HCT116 (cell line): ENCODE results near the gene DGAT2. TPM values are rescaled to one million over a fixed set of nuclear protein-coding genes. Genes with fewer than 3 reads are reported as not detected.

Experiments used
- ATAC-seq: fragments of 200-7000 bp; cut with Tn5 transposase; 2 replicates; pipeline ENCODE4 v1.9.1; 2020; ENCODE audit warnings: mild to moderate bottlenecking, moderate library complexity
- BruUV-seq: library from RNA; stranded (reverse); fragments of 400-500 nt; replicated peaks from 2 replicates; lab custom pipeline; 2021; lab: Mats Ljungman, UMichigan
- CTCF ChIA-PET: fragments of 300-600 bp; sonication (Branson Sonifier 250); formaldehyde crosslinking; loops from one replicate; lab custom pipeline; 2021; ENCODE audit warnings: antibody characterized with exemption; lab: Charles Lee
- POLR2A ChIA-PET: fragments of 300-600, 350-600 bp; sonication (Branson Sonifier 250); formaldehyde crosslinking; loops from one replicate; lab custom pipeline; 2021; ENCODE audit warnings: antibody characterized with exemption; lab: Charles Lee
- RAD21 ChIA-PET, 2 experiments: fragments of 300-600 bp; sonication (Branson Sonifier 250); formaldehyde crosslinking; loops; one replicate each; lab custom pipeline; 2023; ENCODE audit warnings: low total read pairs in 2 of 2; ENCODE audit not compliant: uncharacterized antibody in 2 of 2, unreplicated experiment in 2 of 2, low non-redundant PET in 1 of 2; lab: Charles Lee
- DNase-seq: peaks from one replicate; pipeline ENCODE4 v3.0.0-alpha.2; 2010; ENCODE audit warnings: low read depth, low spot score
- H2AFZ ChIP-seq: fragments of 200-600 bp; shearing (Covaris generic), sonication (generic); 2 replicates; pipeline ENCODE4 v1.6.1; 2017; ENCODE audit warnings: low read depth, mixed run types, mixed read lengths, antibody characterized with exemption, low read length; ENCODE audit not compliant: poor library complexity, severe bottlenecking
- H3K27ac ChIP-seq: 2 replicates; pipeline ENCODE4 v1.5.1; 2012; ENCODE audit warnings: low read depth, low read length
- H3K27me3 ChIP-seq: fragments of 200-600 bp; sonication (generic); 2 replicates; pipeline ENCODE4 v1.6.1; 2016; ENCODE audit warnings: mixed run types, low read length, mixed read lengths; ENCODE audit not compliant: insufficient read depth
- H3K36me3 ChIP-seq, 2 experiments: fragments of 200-500 bp in 1 of 2; fragments of 200-600 bp in 1 of 2; sonication (Bioruptor generic) in 1 of 2; sonication (generic) in 1 of 2; 2 replicates each; pipeline versions ENCODE4 v1.5.1 to v1.6.1; 2014 to 2016; ENCODE audit warnings: low read length in 2 of 2, inconsistent platforms in 1 of 2, mixed read lengths in 1 of 2, mixed run types in 1 of 2; ENCODE audit not compliant: insufficient read depth in 2 of 2, control insufficient read depth in 1 of 2
- H3K4me1 ChIP-seq, 2 experiments: fragments of 200-600 bp in 1 of 2; sonication (generic) in 1 of 2; 2 replicates each; pipeline versions ENCODE4 v1.5.1 to v1.6.1; 2012 to 2017; ENCODE audit warnings: low read length in 2 of 2, inconsistent platforms in 1 of 2, mild to moderate bottlenecking in 1 of 2, mixed read lengths in 1 of 2, mixed run types in 1 of 2, moderate library complexity in 1 of 2; ENCODE audit not compliant: insufficient read depth in 2 of 2, control insufficient read depth in 1 of 2
- H3K4me2 ChIP-seq: fragments of 200-600 bp; sonication (generic); 2 replicates; pipeline ENCODE4 v1.6.1; 2017; ENCODE audit warnings: mixed run types, low read length, mixed read lengths
- H3K4me3 ChIP-seq, 2 experiments: fragments of 200-600 bp in 1 of 2; sonication (generic) in 1 of 2; replicated peaks in 1 of 2; 2 replicates each; pipeline ENCODE4 v1.5.1; 2011 to 2016; ENCODE audit warnings: low read length in 2 of 2, control low read depth in 1 of 2, low read depth in 1 of 2, mild to moderate bottlenecking in 1 of 2, mixed read lengths in 1 of 2, mixed run types in 1 of 2
- H3K79me2 ChIP-seq: fragments of 200-600 bp; sonication (generic); 2 replicates; pipeline ENCODE4 v1.6.1; 2017; ENCODE audit warnings: mild to moderate bottlenecking, mixed run types, low read length, moderate library complexity, mixed read lengths; ENCODE audit not compliant: insufficient read depth
- H3K9ac ChIP-seq: fragments of 200-600 bp; sonication (generic); 2 replicates; pipeline ENCODE4 v1.6.1; 2016; ENCODE audit warnings: low read length, mixed read lengths
- H3K9me2 ChIP-seq: fragments of 200-600 bp; sonication (generic), shearing (Covaris generic); 2 replicates; pipeline ENCODE4 v1.6.1; 2017; ENCODE audit warnings: mixed run types, mild to moderate bottlenecking, moderate library complexity; ENCODE audit not compliant: insufficient read depth
- H3K9me3 ChIP-seq, 2 experiments: fragments of 200-500 bp in 1 of 2; fragments of 200-600 bp in 1 of 2; sonication (Bioruptor generic) in 1 of 2; sonication (generic) in 1 of 2; 2 replicates each; pipeline ENCODE4 v1.6.1; 2014 to 2017; ENCODE audit warnings: low read length in 2 of 2, mixed read lengths in 2 of 2, inconsistent platforms in 1 of 2, low read depth in 1 of 2, mild to moderate bottlenecking in 1 of 2, mixed run types in 1 of 2, moderate library complexity in 1 of 2; ENCODE audit not compliant: control insufficient read depth in 1 of 2, insufficient read depth in 1 of 2
- H4K20me1 ChIP-seq: fragments of 200-600 bp; sonication (generic), shearing (Covaris generic); 2 replicates; pipeline ENCODE4 v1.6.1; 2017; ENCODE audit warnings: mixed run types, mild to moderate bottlenecking, moderate library complexity; ENCODE audit not compliant: insufficient read depth
- EGR1 ChIP-seq: IDR thresholded peaks from 2 replicates; pipeline ENCODE4 v1.6.1; 2012; ENCODE audit warnings: low read depth
- ELF1 ChIP-seq: IDR thresholded peaks from 2 replicates; pipeline ENCODE4 v1.6.1; 2012; ENCODE audit warnings: low read depth, borderline replicate concordance
- EZH2phosphoT487 ChIP-seq: fragments of 200-600 bp; IDR thresholded peaks from 2 replicates; pipeline ENCODE4 v1.6.1; 2018; ENCODE audit warnings: antibody characterized with exemption, borderline replicate concordance
- FOSL1 ChIP-seq: IDR thresholded peaks from 2 replicates; pipeline ENCODE4 v1.6.1; 2012; ENCODE audit warnings: low read depth
- POLR2A ChIP-seq: IDR thresholded peaks from 2 replicates; pipeline ENCODE4 v1.7.0; 2011; ENCODE audit warnings: borderline replicate concordance; ENCODE audit not compliant: insufficient read depth, insufficient read length; ENCODE audit errors: extremely low read depth
- POLR2AphosphoS5 ChIP-seq: IDR thresholded peaks from 2 replicates; pipeline ENCODE4 v1.6.1; 2011; ENCODE audit warnings: mild to moderate bottlenecking, low read depth, low read length, moderate library complexity
- RAD21 ChIP-seq: IDR thresholded peaks from 2 replicates; pipeline ENCODE4 v1.6.1; 2012; ENCODE audit warnings: low read depth, mild to moderate bottlenecking
- SIN3A ChIP-seq: IDR thresholded peaks from 2 replicates; pipeline ENCODE4 v1.6.1; 2012; ENCODE audit warnings: low read depth
- SP1 ChIP-seq: IDR thresholded peaks from 2 replicates; pipeline ENCODE4 v1.6.1; 2012; ENCODE audit warnings: low read depth
- SRF ChIP-seq: IDR thresholded peaks from 2 replicates; pipeline ENCODE4 v1.6.1; 2012; ENCODE audit warnings: low read depth
- TCF7L2 ChIP-seq: IDR thresholded peaks from 2 replicates; pipeline ENCODE4 v1.7.0; 2011; ENCODE audit warnings: borderline replicate concordance, inconsistent platforms; ENCODE audit not compliant: insufficient read depth, insufficient read length; ENCODE audit errors: extremely low read depth
- ZFX ChIP-seq: fragments of 450-650 bp; IDR thresholded peaks from 2 replicates; pipeline ENCODE4 v1.6.1; 2017
- ZNF274 ChIP-seq: fragments of 200-500 bp; sonication (Bioruptor generic); IDR thresholded peaks from 2 replicates; pipeline ENCODE4 v1.6.1; 2014; ENCODE audit warnings: mild to moderate bottlenecking, low read depth, low read length, inconsistent platforms
- intact Hi-C: fragments of 100-400 bp; cut with micrococcal nuclease; formaldehyde crosslinking; loops from 2 replicates; pipeline ENCODE4 v1.10.0; 2022
- total RNA-seq: library from RNA; stranded (reverse); gene quantifications from one replicate; pipeline ENCODE4 v1.2.1, GENCODE V29; 2021; ENCODE audit not compliant: unreplicated experiment
- TF ChIP-seq, protein P1 (sequence below): IDR thresholded peaks from 2 replicates; pipeline ENCODE4 v1.6.1; 2012
- TF ChIP-seq, protein P2 (sequence below): IDR thresholded peaks from 2 replicates; pipeline ENCODE4 v1.6.1; 2012; ENCODE audit warnings: low read depth
- TF ChIP-seq, protein P3 (sequence below): IDR thresholded peaks from 2 replicates; pipeline ENCODE4 v1.6.1; 2011; ENCODE audit warnings: mild to moderate bottlenecking, low read length, moderate library complexity; ENCODE audit not compliant: insufficient replicate concordance; ENCODE audit errors: extremely low read depth
- TF ChIP-seq, protein P4 (sequence below): IDR thresholded peaks from 2 replicates; pipeline ENCODE4 v1.6.1; 2012

Gene DGAT2
- total RNA-seq, 1 experiment from 2014 or later, result 2.4 TPM

DNA sequence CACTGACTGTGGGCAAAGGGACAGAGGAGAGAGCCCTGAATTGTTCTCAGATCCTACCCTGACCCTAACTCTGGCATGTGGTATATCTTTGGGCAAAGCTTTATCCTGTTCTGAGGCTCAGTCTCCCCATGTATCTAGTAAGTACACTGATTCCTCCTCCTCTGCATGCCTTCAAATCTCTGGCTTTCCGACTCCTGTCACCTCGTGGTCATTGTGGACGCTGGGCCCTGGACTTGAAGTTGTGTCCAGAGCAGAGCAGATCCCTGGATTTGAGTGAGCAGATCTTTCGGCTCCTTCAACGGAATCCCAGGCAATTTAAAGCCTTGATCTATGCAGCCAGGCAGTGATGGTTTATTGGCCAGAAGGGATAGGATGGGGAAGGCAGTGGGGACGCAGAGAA is 47.9 kb upstream of the DGAT2 start:
- ChIA-PET POLR2A (no interaction called here), RAD21 (no interaction called here)
- Histone ChIP-seq H3K27ac (no peak overlapping the region), H4K20me1 (no peaks in the 10 kb centered on the region)
- TF ChIP-seq, protein P1, sequence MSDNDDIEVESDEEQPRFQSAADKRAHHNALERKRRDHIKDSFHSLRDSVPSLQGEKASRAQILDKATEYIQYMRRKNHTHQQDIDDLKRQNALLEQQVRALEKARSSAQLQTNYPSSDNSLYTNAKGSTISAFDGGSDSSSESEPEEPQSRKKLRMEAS, result no peak
- TF ChIP-seq, protein P2, sequence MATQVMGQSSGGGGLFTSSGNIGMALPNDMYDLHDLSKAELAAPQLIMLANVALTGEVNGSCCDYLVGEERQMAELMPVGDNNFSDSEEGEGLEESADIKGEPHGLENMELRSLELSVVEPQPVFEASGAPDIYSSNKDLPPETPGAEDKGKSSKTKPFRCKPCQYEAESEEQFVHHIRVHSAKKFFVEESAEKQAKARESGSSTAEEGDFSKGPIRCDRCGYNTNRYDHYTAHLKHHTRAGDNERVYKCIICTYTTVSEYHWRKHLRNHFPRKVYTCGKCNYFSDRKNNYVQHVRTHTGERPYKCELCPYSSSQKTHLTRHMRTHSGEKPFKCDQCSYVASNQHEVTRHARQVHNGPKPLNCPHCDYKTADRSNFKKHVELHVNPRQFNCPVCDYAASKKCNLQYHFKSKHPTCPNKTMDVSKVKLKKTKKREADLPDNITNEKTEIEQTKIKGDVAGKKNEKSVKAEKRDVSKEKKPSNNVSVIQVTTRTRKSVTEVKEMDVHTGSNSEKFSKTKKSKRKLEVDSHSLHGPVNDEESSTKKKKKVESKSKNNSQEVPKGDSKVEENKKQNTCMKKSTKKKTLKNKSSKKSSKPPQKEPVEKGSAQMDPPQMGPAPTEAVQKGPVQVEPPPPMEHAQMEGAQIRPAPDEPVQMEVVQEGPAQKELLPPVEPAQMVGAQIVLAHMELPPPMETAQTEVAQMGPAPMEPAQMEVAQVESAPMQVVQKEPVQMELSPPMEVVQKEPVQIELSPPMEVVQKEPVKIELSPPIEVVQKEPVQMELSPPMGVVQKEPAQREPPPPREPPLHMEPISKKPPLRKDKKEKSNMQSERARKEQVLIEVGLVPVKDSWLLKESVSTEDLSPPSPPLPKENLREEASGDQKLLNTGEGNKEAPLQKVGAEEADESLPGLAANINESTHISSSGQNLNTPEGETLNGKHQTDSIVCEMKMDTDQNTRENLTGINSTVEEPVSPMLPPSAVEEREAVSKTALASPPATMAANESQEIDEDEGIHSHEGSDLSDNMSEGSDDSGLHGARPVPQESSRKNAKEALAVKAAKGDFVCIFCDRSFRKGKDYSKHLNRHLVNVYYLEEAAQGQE, result no peak
- TF ChIP-seq RAD21, result no peak
- TF ChIP-seq EGR1, result no peak
- TF ChIP-seq, protein P3, sequence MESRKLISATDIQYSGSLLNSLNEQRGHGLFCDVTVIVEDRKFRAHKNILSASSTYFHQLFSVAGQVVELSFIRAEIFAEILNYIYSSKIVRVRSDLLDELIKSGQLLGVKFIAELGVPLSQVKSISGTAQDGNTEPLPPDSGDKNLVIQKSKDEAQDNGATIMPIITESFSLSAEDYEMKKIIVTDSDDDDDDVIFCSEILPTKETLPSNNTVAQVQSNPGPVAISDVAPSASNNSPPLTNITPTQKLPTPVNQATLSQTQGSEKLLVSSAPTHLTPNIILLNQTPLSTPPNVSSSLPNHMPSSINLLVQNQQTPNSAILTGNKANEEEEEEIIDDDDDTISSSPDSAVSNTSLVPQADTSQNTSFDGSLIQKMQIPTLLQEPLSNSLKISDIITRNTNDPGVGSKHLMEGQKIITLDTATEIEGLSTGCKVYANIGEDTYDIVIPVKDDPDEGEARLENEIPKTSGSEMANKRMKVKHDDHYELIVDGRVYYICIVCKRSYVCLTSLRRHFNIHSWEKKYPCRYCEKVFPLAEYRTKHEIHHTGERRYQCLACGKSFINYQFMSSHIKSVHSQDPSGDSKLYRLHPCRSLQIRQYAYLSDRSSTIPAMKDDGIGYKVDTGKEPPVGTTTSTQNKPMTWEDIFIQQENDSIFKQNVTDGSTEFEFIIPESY, result no peak
- TF ChIP-seq FOSL1, result no peak
- TF ChIP-seq POLR2A, result no peak
- TF ChIP-seq TCF7L2, result no peak
- no peak for TF ChIP-seq ELF1
- TF ChIP-seq POLR2AphosphoS5, result no peak
- TF ChIP-seq SP1, result no peak
- TF ChIP-seq SRF, result no peak
- no peak for TF ChIP-seq EZH2phosphoT487
- no peak for TF ChIP-seq ZFX
- TF ChIP-seq, protein P4, sequence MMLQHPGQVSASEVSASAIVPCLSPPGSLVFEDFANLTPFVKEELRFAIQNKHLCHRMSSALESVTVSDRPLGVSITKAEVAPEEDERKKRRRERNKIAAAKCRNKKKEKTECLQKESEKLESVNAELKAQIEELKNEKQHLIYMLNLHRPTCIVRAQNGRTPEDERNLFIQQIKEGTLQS, result no peak
- TF ChIP-seq SIN3A, result no peak
- TF ChIP-seq ZNF274, result no peak
- TF ChIP-seq, all 23 proteins: peak for 0
- no peaks in the 10 kb centered on the region for H3K36me3 ChIP-seq
- no peak overlapping the region for H2AFZ ChIP-seq
- peaks cover 0 to 4% of the 10 kb centered on the region in 2 experiments; a peak in 1 of 4 replicates for H3K4me1 ChIP-seq
- BruUV-seq, result no TSS peak
- H3K4me3 ChIP-seq, result no peak overlapping the region
- no peak for ATAC-seq
- CTCF ChIA-PET, result interaction anchor here (0.8 kb wide), 1 partner anchor 14 kb away, joined by 3 read pairs; no protein-coding TSS in a partner anchor
- no peaks in the 10 kb centered on the region for H3K79me2 ChIP-seq
- no peak overlapping the region for H3K9ac ChIP-seq
- no peak overlapping the region for H3K4me2 ChIP-seq
- intact Hi-C loops, result no loop called here
- no peaks in the 10 kb centered on the region for H3K9me2 ChIP-seq
- no peak for DNase-seq
- H3K27me3 ChIP-seq, result no peaks in the 10 kb centered on the region
- H3K9me3 ChIP-seq, result no peaks in the 10 kb centered on the region
